Calu3 (cell line): Measurements from ENCODE around the gene METTL23. TPM values are rescaled to one million over a fixed set of nuclear protein-coding genes. Genes with fewer than 3 reads are reported as not detected.

Source experiments
- BruUV-seq: library from RNA; stranded (reverse); fragments of 400-500 nt; replicated peaks from 2 replicates; lab custom pipeline; 2021; lab: Mats Ljungman, UMichigan
- CTCF ChIA-PET: fragments of 300-600 bp; sonication (Branson Sonifier 250); formaldehyde crosslinking; loops from one replicate; lab custom pipeline; 2022; ENCODE audit warnings: antibody characterized with exemption; lab: Charles Lee
- DNase-seq: peaks from one replicate; pipeline ENCODE4 v3.0.0; 2022
- H3K27ac Mint-ChIP-seq: one replicate; pipeline ENCODE4 v1.8.0; 2022; ENCODE audit warnings: mixed read lengths; ENCODE audit not compliant: unreplicated experiment
- H3K27me3 Mint-ChIP-seq: one replicate; pipeline ENCODE4 v1.8.0; 2022; ENCODE audit warnings: mixed read lengths; ENCODE audit not compliant: unreplicated experiment
- H3K36me3 Mint-ChIP-seq: one replicate; pipeline ENCODE4 v1.8.0; 2022; ENCODE audit warnings: mild to moderate bottlenecking, moderate library complexity, mixed read lengths; ENCODE audit not compliant: insufficient read depth, unreplicated experiment
- H3K4me1 Mint-ChIP-seq: one replicate; pipeline ENCODE4 v1.8.0; 2022; ENCODE audit warnings: mild to moderate bottlenecking, low read depth, mixed read lengths; ENCODE audit not compliant: unreplicated experiment
- H3K4me3 Mint-ChIP-seq: one replicate; pipeline ENCODE4 v1.8.0; 2022; ENCODE audit warnings: mild to moderate bottlenecking, low read depth, moderate library complexity, mixed read lengths; ENCODE audit not compliant: unreplicated experiment
- H3K9me3 Mint-ChIP-seq: one replicate; pipeline ENCODE4 v1.8.0; 2022; ENCODE audit warnings: low read depth, mixed read lengths; ENCODE audit not compliant: unreplicated experiment
- intact Hi-C: fragments of 100-400 bp; cut with micrococcal nuclease; formaldehyde crosslinking; loops from one replicate; pipeline ENCODE4 v1.10.0; 2022; ENCODE audit not compliant: unreplicated experiment
- total RNA-seq: library from RNA; stranded (reverse); gene quantifications from 2 replicates; pipeline ENCODE4 v1.2.3, GENCODE V29; 2022
- TF ChIP-seq, protein P1 (sequence below): fragments of 200-600 bp; IDR thresholded peaks from one replicate; pipeline ENCODE4 v1.8.0; 2022; ENCODE audit warnings: antibody characterized with exemption; ENCODE audit not compliant: unreplicated experiment

Gene METTL23
- total RNA-seq, 1 experiment from 2014 or later = 58.1 TPM

DNA sequence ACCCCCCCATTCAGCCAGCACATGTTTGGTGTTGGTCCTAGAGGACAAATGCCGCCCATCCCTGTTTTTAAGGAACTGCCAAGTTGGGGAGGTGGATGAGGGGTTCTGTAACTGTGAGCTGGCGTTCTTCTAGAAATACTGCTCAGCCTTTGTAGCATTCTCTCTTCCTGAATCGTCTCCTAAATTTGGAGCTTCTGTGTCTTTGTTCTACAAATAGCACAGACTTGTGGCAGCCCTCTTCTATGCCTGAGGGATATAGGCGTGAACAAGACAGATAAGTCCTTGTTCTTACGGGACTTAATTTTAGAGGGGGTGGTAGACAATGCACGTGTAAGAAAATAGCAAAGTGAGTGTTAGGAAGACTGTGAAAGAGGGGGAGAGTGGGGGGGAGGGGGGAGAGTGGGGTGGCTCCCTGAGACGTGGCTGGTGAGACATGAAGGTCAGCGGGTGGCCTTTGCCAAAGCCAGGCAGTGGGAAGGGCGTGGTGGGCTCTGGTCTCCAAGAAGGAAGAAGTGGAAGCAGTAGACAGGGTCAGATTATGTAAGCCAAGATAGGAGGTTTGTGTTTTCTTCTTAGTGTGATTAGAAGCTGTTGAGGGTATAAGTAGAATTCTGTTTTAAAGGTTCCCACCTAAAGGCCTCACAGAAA, 21.2 kb downstream of the METTL23 start:
- H3K9me3 Mint-ChIP-seq = no peaks in the 10 kb centered on the region
- BruUV-seq = no TSS peak
- intact Hi-C loops = no loop called here
- DNase-seq = no peak
- TF ChIP-seq, protein P1, sequence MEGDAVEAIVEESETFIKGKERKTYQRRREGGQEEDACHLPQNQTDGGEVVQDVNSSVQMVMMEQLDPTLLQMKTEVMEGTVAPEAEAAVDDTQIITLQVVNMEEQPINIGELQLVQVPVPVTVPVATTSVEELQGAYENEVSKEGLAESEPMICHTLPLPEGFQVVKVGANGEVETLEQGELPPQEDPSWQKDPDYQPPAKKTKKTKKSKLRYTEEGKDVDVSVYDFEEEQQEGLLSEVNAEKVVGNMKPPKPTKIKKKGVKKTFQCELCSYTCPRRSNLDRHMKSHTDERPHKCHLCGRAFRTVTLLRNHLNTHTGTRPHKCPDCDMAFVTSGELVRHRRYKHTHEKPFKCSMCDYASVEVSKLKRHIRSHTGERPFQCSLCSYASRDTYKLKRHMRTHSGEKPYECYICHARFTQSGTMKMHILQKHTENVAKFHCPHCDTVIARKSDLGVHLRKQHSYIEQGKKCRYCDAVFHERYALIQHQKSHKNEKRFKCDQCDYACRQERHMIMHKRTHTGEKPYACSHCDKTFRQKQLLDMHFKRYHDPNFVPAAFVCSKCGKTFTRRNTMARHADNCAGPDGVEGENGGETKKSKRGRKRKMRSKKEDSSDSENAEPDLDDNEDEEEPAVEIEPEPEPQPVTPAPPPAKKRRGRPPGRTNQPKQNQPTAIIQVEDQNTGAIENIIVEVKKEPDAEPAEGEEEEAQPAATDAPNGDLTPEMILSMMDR = no peak
- no peaks in the 10 kb centered on the region for H3K36me3 Mint-ChIP-seq
- H3K4me1 Mint-ChIP-seq = no peaks in the 10 kb centered on the region
- H3K27ac Mint-ChIP-seq = no peak overlapping the region
- H3K4me3 Mint-ChIP-seq = no peak overlapping the region
- no peaks in the 10 kb centered on the region for H3K27me3 Mint-ChIP-seq
- CTCF ChIA-PET = interaction anchor here (0.7 kb wide), 2 partner anchors 25 to 33 kb away, joined by 3 to 4 read pairs; no protein-coding TSS in a partner anchor

DNA sequence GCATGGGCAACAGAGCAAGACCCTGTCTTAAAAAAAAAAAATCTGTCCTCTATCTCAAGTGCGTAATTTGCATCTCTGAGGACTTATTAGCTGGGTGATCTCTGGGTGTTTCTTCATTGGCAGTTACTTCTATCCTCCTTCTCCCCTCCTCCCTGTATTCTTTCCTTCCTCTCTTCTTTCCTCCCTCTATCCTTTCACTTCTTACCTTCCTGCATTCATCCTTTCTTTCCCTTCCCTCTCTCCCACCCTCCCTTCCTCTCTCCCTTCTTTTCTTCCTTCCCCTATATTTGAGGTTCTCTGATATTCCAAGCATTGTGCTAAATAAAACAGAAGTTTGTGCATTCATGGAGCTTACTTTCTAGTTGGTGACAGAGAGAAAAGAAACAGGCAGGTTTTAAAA, 22.0 kb downstream of the METTL23 start:
- no peak for DNase-seq
- Mint-ChIP-seq H3K4me3 (no peak overlapping the region), H3K36me3 (no peaks in the 10 kb centered on the region), H3K9me3 (no peaks in the 10 kb centered on the region), H3K4me1 (no peaks in the 10 kb centered on the region), H3K27me3 (no peaks in the 10 kb centered on the region), H3K27ac (no peak overlapping the region)
- intact Hi-C loops = no loop called here
- TF ChIP-seq, protein P1 = no peak
- CTCF ChIA-PET = interaction anchor here (0.6 to 0.7 kb wide), 3 partner anchors 24 to 86 kb away, joined by 3 to 4 read pairs (median 3); no protein-coding TSS in a partner anchor
- no TSS peak for BruUV-seq

DNA sequence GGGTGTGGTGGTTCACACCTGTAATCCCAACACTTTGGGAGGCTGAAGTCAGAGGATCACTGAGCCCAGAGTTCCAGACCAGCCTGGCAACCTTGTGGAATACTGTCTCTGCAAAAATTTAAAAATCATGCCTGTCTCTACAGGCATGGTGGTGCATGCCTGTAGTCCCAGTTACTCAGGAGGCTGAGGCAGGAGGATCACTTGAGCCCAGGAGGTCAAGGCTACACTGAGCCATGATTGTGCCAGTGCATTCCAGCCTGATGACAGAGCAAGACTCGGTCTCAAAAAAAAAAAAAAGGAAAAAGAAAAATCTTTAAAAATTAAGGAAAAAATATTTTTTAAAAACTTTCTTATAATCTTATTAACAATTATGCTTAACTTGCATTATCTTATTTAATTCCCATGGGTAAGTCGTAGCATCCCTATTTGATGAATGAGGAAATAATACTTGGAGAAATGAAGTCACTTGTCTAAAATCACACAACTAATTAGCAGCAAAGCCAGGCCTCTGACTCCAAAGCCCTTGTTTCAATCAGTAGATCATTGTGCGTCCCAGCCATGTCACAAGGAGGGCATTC, 24.9 kb downstream of the METTL23 start:
- H3K4me3 Mint-ChIP-seq = no peak overlapping the region
- intact Hi-C loops = no loop called here
- H3K27me3 Mint-ChIP-seq = no peaks in the 10 kb centered on the region
- TF ChIP-seq, protein P1 = no peak
- no peaks in the 10 kb centered on the region for H3K36me3 Mint-ChIP-seq
- no peak for DNase-seq
- CTCF ChIA-PET = no interaction called here
- no peaks in the 10 kb centered on the region for H3K9me3 Mint-ChIP-seq
- BruUV-seq = no TSS peak
- H3K27ac Mint-ChIP-seq = no peak overlapping the region
- H3K4me1 Mint-ChIP-seq = no peaks in the 10 kb centered on the region

DNA sequence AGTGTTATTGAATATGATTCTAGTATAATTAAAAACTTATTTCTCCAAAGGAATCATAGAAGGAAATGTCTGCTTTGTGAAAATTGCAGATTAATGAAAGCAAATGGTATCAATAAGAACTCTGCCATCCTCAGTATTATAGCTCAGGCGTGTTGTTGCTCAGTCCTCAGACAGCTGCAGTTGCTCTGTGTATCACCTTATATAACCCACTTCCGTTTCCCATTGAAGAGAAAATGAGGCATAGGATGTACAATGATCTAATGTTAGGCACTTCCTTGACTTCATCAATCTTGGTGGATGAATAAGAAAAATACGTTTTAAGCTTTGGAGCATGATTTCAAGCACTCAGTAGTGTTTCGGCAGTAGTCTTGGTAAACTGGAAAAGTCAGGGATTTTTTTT, 25.4 kb downstream of the METTL23 start:
- H3K27me3 Mint-ChIP-seq = no peaks in the 10 kb centered on the region
- DNase-seq = no peak
- CTCF ChIA-PET = no interaction called here

More for the DNA sequence above, 25.4 kb downstream of the METTL23 start:
- TF ChIP-seq, protein P1 = no peak
- no peak overlapping the region for H3K27ac Mint-ChIP-seq
- BruUV-seq = no TSS peak
- H3K4me1 Mint-ChIP-seq = peaks cover 4% of the 10 kb centered on the region
- intact Hi-C loops = no loop called here
- no peaks in the 10 kb centered on the region for H3K36me3 Mint-ChIP-seq
- H3K4me3 Mint-ChIP-seq = no peak overlapping the region
- no peaks in the 10 kb centered on the region for H3K9me3 Mint-ChIP-seq
